Endothelial cell of umbilical vein (primary cell): ENCODE data around the gene IFIT1B.

Experiments
- CTCF ChIP-seq, 2 donors: IDR thresholded peaks; 1 replicate in 1 of 2; 2 replicates in 1 of 2; pipeline ENCODE4 v1.5.1; 2011; ENCODE audit warnings: low read length in 2 of 2, mild to moderate bottlenecking in 2 of 2, moderate library complexity in 2 of 2, control low read depth in 1 of 2, inconsistent platforms in 1 of 2, low read depth in 1 of 2; ENCODE audit not compliant: insufficient read depth in 1 of 2; ENCODE audit errors: extremely low read depth in 1 of 2
- EZH2 ChIP-seq: IDR thresholded peaks from 2 replicates; pipeline ENCODE4 v1.6.1; 2012; ENCODE audit warnings: borderline replicate concordance, low read depth, mild to moderate bottlenecking, moderate library complexity, low read length, inconsistent platforms; ENCODE audit not compliant: severe bottlenecking
- FOS ChIP-seq: IDR thresholded peaks from 2 replicates; pipeline ENCODE4 v1.6.1; 2011; ENCODE audit warnings: mild to moderate bottlenecking, low read length, moderate library complexity, borderline replicate concordance; ENCODE audit not compliant: insufficient read depth
- MAX ChIP-seq: IDR thresholded peaks from 2 replicates; pipeline ENCODE4 v1.6.1; 2011; ENCODE audit not compliant: insufficient read depth, insufficient read length
- POLR2A ChIP-seq: IDR thresholded peaks from 2 replicates; pipeline ENCODE4 v1.6.1; 2012; ENCODE audit warnings: low read depth, mild to moderate bottlenecking, control low read depth, low read length

GRCh38 chr10:89428877-89429276 lies 51.0 kb downstream of the IFIT1B start:
- TF ChIP-seq CTCF (IDR thresholded peaks at IDR 0.05; ENCODE audit: extremely low read depth in 1 of 2, insufficient read depth in 1 of 2, low read depth in 1 of 2, low read length in 2 of 2): no peak
- no peak for TF ChIP-seq FOS
- TF ChIP-seq MAX: no peak
- TF ChIP-seq POLR2A: no peak
- TF ChIP-seq EZH2: no peak
